Gastrocnemius medialis (tissue), 4 donors: ENCODE results near the gene DAND5.

Experiments used
- POLR2A ChIP-seq, 2 donors: fragments of 450-650 bp; IDR thresholded peaks; one replicate each; pipeline ENCODE4 v1.6.1; 2017; ENCODE audit warnings: antibody characterized with exemption in 2 of 2, mild to moderate bottlenecking in 2 of 2, moderate library complexity in 2 of 2
- TF ChIP-seq, protein P1 (sequence below), 5 experiments: fragments of 450-650 bp in 3 of 5; fragments of 200-600 bp in 2 of 5; sonication (generic) in 2 of 5; IDR thresholded peaks in 4 of 5; conservative IDR thresholded peaks in 1 of 5; 1 replicate in 4 of 5; 2 replicates in 1 of 5; pipeline ENCODE4 v1.5.1; 2016 to 2019; ENCODE audit warnings: antibody characterized with exemption in 5 of 5, mild to moderate bottlenecking in 3 of 5, moderate library complexity in 3 of 5

DNA sequence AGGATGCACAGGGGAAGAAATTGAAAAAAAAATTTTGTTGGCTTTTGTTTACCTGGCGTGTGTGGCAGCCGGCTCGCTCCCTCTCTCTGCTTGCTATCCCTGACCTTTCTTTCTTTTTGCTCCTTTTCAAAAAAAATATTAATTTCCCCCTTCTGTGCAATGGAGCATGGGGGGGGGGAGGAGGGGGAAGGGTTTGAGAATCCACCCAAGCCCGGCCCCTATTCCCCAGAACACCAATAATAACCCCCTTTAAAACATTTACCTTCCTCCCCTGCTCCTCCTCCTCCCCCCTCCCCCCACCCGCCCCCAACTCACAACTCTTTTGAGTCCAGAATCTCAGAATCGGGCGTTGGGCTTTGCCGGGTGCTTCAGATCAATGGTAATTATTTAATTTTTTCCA is 54.3 kb downstream of the DAND5 start:
- TF ChIP-seq, protein P1, sequence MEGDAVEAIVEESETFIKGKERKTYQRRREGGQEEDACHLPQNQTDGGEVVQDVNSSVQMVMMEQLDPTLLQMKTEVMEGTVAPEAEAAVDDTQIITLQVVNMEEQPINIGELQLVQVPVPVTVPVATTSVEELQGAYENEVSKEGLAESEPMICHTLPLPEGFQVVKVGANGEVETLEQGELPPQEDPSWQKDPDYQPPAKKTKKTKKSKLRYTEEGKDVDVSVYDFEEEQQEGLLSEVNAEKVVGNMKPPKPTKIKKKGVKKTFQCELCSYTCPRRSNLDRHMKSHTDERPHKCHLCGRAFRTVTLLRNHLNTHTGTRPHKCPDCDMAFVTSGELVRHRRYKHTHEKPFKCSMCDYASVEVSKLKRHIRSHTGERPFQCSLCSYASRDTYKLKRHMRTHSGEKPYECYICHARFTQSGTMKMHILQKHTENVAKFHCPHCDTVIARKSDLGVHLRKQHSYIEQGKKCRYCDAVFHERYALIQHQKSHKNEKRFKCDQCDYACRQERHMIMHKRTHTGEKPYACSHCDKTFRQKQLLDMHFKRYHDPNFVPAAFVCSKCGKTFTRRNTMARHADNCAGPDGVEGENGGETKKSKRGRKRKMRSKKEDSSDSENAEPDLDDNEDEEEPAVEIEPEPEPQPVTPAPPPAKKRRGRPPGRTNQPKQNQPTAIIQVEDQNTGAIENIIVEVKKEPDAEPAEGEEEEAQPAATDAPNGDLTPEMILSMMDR (IDR thresholded peaks at IDR 0.05 in 4 of 5, conservative IDR thresholded peaks at IDR 0.05 in 1 of 5) = no peak
- TF ChIP-seq POLR2A (IDR thresholded peaks at IDR 0.05) = no peak
